CD4-positive, alpha-beta T cell treated with Interleukin-4 for 1 hour (primary cell): Measurements from ENCODE around the gene RNF32.
"Not testable (repeated sequence)": the region's sequence is repeated elsewhere in the genome, so short reads cannot be mapped to it uniquely, and the experiment has no call there.

Experiments used
- DNase-seq, 2 donors: peaks; one replicate each; pipeline ENCODE4 v3.0.0-alpha.2; 2020 to 2022

Gene RNF32

GRCh38 chr7:156642306-156643045 is 1.9 kb downstream of the RNF32 start:
- DNase-seq: no peak

DNA sequence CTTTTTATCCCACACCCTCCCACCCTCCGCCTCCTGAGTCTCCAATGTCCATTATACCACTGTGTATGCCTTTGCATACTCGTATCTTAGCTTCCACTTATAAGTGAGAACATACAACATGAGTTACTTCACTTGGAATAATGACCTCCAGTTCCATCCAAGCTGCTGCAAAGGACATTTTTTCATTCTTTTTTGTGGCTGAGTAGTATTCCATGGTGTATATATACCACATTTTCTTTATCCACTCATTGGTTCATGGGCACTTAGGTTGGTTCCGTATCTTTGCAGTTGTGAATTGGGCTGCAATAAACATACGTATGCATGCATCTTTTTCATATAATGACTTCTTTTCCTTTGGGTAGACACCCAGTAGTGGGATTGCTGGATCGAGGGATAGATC is 6.8 kb downstream of the RNF32 start:
- not testable (repeated sequence) for DNase-seq

GRCh38 chr7:156650042-156650441 is 9.5 kb downstream of the RNF32 start:
- no peak for DNase-seq

DNA sequence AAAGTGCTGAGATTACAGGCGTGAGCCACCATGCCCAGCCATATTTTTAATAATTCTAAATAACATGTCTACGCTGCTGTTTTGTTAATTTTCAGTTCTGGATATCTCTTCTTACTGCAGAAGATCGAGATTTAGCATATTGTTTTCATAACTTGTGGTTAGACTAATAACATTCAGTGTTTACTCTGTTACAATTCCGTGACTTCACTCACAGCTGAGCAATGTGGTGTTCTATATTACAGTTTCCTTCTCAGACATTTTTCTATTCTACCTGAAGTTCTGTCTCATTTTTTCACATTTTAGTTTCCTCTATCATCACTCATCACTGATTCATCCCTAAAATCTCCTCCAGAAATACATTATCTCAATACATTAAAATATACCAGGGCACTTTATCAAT is 10.9 kb downstream of the RNF32 start:
- no peak for DNase-seq

- no peak for DNase-seq
Measured at GRCh38 chr7:156652886-156653568, 12.5 kb downstream of the RNF32 start.

GRCh38 chr7:156654511-156655234 is 14.1 kb downstream of the RNF32 start:
- DNase-seq: no peak

DNA sequence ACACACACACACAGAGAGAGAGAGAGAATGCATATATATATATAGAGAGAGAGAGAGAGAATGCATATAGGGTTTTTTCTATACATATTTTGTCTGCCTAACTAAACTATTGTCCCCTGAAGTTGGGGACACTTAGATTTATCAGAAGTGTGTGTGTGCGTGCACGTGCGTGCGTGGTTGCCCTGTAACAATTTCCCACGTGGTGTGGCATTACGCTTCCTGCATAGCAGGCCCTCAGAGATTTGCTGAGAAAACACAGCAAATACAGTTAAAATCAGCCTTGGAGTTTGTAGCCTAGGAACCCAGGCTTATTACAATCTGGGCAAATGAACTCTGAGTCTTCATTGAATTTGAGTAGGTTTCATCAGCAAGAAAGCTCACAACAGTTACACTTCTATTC is 14.7 kb downstream of the RNF32 start:
- no peak for DNase-seq

GRCh38 chr7:156655983-156656382 is 15.4 kb downstream of the RNF32 start:
- no peak for DNase-seq

GRCh38 chr7:156656598-156656997 is 16.0 kb downstream of the RNF32 start:
- no peak for DNase-seq

- no peak for DNase-seq
Measured at GRCh38 chr7:156657681-156658080, 17.1 kb downstream of the RNF32 start.

- DNase-seq: no peak
Measured at GRCh38 chr7:156659203-156659602, 18.6 kb downstream of the RNF32 start.

- no peak for DNase-seq
Measured at GRCh38 chr7:156659961-156660360, 19.4 kb downstream of the RNF32 start.

DNA sequence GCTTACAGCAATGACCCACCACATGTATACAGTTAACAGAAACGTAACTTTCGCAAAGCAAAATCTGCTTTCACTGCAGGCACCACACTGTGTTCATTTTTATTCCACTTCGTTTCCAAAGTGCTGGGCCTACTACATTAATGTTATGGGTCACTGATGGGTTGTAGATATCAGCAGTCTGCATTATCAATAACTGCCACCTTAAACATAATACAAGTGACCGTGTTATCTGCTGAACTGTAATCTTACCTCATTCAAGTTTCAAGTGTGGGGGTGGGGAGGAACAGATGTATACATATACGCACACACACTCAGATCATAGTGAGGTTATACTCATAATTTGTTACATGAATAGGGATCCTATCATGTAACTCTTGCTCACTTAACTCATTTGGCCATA is 21.1 kb downstream of the RNF32 start:
- no peak for DNase-seq

- DNase-seq: no peak
Measured at GRCh38 chr7:156662277-156662676, 21.7 kb downstream of the RNF32 start.

DNA sequence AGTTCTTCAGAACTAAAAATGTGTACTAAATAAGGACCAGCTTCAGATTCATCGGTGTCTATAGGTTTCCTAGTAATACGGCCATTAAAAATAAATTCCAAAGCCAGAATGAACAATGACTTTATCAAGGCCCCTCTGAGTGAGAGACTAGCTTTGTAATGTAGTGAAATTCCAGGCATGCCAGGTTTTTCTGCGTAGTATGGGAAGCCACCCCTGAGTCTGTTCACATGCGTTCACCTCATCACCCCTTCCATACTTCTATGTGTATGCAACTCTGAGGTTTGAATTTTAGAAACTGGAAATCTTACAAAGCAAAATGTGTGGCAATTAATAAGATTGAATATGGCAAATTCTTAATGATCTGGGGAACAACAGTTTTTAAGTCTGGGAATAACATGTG is 24.5 kb downstream of the RNF32 start:
- DNase-seq: no peak

- no peak for DNase-seq
Measured at GRCh38 chr7:156666368-156667109, 26.0 kb downstream of the RNF32 start.

DNA sequence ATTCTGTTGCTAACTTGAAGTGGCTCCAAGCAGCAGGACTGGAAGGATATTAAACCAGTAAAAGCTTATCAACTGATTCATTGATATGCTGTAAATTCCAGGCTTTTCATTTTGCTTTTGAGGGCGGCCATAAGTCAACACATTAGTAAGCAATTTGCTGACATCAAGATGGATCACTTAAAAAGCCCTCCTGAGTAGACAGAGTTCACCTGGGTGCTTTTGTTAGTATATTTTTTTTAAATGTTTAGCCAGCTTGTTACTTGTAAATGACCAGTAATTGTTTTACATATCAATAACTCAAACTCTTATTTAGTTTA is 26.5 kb downstream of the RNF32 start:
- DNase-seq: no peak

GRCh38 chr7:156668130-156668741 is 27.7 kb downstream of the RNF32 start:
- DNase-seq: no peak

DNA sequence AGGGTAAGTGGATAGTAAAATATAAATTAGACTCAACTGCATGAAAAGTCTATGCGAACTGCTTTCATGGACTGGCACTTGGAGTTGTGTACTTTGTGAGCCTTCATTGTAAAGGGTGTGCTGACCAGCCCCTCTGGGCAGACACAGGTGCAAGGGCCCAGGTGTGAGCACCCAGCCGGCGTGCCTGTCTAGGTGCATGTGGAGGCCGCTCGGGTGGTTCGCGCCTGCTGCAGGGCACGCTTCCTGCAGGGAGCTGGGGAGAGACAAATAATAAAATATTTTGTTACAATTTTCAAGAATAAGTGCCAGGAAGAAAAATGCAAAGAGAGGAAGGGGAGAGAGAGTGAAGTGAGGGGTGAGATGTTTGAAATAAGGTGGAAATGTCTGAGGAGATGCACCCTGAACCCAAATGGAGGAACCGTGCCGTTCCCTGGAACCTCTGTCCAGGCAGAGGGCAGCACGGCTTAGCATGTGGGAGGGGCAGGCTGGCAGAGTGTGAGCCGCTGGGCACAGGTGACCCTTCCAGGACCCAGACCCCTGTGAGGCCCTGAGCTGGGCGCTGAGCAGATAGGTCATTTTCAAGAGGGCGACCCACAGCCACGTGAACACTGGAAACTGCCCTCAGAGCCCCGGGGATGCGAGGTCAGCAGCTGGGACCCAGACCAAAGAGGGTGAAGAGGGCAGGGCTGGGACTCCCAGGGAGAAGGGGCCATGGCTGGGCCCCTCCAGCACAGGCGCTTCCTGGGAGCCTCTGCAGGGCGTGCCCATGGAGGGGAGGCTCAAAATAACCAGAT is 28.7 kb downstream of the RNF32 start:
- no peak for DNase-seq

DNA sequence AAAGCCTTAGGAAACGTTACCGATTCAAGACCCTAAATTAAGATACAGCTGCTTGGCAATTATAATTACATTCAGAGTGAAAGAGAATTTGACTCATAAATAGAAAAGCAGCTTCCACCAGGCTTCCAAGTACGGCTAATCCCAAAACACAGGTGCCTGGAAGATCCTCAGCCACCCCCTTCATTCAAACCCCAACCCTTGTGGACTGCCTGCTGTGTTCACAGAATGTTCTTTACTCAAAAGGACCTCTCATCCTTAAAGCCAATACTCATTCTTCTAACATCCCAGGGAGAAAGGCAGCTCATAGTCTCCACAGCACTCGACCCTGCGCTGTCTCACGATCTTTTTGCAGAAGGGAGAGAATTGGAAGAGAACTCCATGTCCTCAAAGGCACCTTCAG is 32.9 kb downstream of the RNF32 start:
- DNase-seq: no peak

- DNase-seq: no peak
Measured at GRCh38 chr7:156673902-156674301, 33.3 kb downstream of the RNF32 start.

DNA sequence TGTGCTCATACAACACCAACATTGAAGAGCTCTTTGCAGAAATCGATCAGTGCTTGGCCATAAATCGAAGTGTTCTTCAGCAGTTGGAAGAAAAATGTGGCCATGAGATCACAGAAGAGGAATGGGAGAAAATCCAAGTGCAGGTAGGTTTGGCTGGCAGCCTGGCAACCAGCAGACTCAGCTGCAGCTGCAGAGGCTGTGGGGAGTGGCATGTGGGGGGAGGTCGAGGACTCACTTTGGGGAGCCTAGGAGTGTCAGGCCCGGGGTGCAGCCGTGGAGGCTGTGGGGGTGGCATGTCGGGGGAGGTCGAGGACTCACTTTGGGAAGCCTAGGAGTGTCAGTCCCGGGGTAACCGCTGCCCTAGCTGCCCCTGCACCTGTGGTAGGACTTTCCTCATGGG is 35.1 kb downstream of the RNF32 start:
- no peak for DNase-seq
